Activated T-helper 17 cell treated with anti-CD3 and anti-CD28 coated beads, Interleukin-2, amount 50 U/mL, for 72 hours (primary cell): ENCODE results near the gene ACACB. TPM values are rescaled to one million over a fixed set of nuclear protein-coding genes. Genes with fewer than 3 reads are reported as not detected.

Experiments
- ATAC-seq: fragments of 150-1000 bp; cut with Tn5 transposase; replicated peaks from 2 replicates; pipeline ENCODE4 v1.10.0; 2021; ENCODE audit warnings: mild to moderate bottlenecking, moderate library complexity
- H3K27ac Mint-ChIP-seq: one replicate; pipeline ENCODE4 v1.8.0; 2022; ENCODE audit warnings: mixed read lengths
- H3K27me3 Mint-ChIP-seq: one replicate; pipeline ENCODE4 v1.8.0; 2022; ENCODE audit warnings: mixed read lengths
- H3K36me3 Mint-ChIP-seq: one replicate; pipeline ENCODE4 v1.8.0; 2022; ENCODE audit warnings: low read depth, mild to moderate bottlenecking, mixed read lengths
- H3K4me1 Mint-ChIP-seq: one replicate; pipeline ENCODE4 v1.8.0; 2022; ENCODE audit warnings: mixed read lengths
- H3K4me3 Mint-ChIP-seq: one replicate; pipeline ENCODE4 v1.8.0; 2022; ENCODE audit warnings: mild to moderate bottlenecking, mixed read lengths
- H3K9me3 Mint-ChIP-seq: one replicate; pipeline ENCODE4 v1.8.0; 2022; ENCODE audit warnings: mixed read lengths
- total RNA-seq, 2 donors: library from RNA; stranded (reverse); gene quantifications; one replicate each; pipeline ENCODE4 v1.2.3, GENCODE V29; 2022

ACACB gene
- total RNA-seq = 10 to 100 TPM in 1 of 2 donors, 1 to 10 TPM in 1; 7.4 to 17.3 TPM

- Mint-ChIP-seq H3K27me3 (no peaks in the 10 kb centered on the region), H3K4me3 (no peak within 1 kb of the TSS), H3K27ac (no peak within 1 kb of the TSS), H3K9me3 (no peaks in the 10 kb centered on the region), H3K36me3 (peaks cover under 1% of the 10 kb centered on the region), H3K4me1 (peaks cover 15% of the 10 kb centered on the region)
- no peak for ATAC-seq
Observed at GRCh38 chr12:109115758-109116610, at the start of gene ACACB. Gene ACACB (plus strand): TSS chr12:109116587. CDS start chr12:109139406, 22,819 bp downstream.

- Mint-ChIP-seq H3K4me3 (no peak overlapping the region), H3K9me3 (no peaks in the 10 kb centered on the region), H3K27me3 (no peaks in the 10 kb centered on the region), H3K27ac (no peak overlapping the region), H3K36me3 (peaks cover 73% of the 10 kb centered on the region), H3K4me1 (no peaks in the 10 kb centered on the region)
- no peak for ATAC-seq
Observed at GRCh38 chr12:109069307-109070271, 46.8 kb upstream of the ACACB start.

- ATAC-seq = no peak
- H3K9me3 Mint-ChIP-seq = no peaks in the 10 kb centered on the region
- H3K27ac Mint-ChIP-seq = no peak overlapping the region
- H3K4me1 Mint-ChIP-seq = no peaks in the 10 kb centered on the region
- H3K36me3 Mint-ChIP-seq = peaks cover 87% of the 10 kb centered on the region
- H3K4me3 Mint-ChIP-seq = no peak overlapping the region
- H3K27me3 Mint-ChIP-seq = no peaks in the 10 kb centered on the region
Observed at GRCh38 chr12:109074866-109075265, 41.5 kb upstream of the ACACB start.

GRCh38 chr12:109082751-109083150, 33.6 kb upstream of the ACACB start:
- peaks cover 80% of the 10 kb centered on the region for H3K36me3 Mint-ChIP-seq
- no peaks in the 10 kb centered on the region for H3K27me3 Mint-ChIP-seq
- no peaks in the 10 kb centered on the region for H3K4me1 Mint-ChIP-seq
- H3K9me3 Mint-ChIP-seq = no peaks in the 10 kb centered on the region
- no peak overlapping the region for H3K27ac Mint-ChIP-seq
- ATAC-seq = no peak
- H3K4me3 Mint-ChIP-seq = no peak overlapping the region

- H3K4me3 Mint-ChIP-seq = no peak overlapping the region
- no peaks in the 10 kb centered on the region for H3K4me1 Mint-ChIP-seq
- no peaks in the 10 kb centered on the region for H3K27me3 Mint-ChIP-seq
- H3K27ac Mint-ChIP-seq = no peak overlapping the region
- ATAC-seq = no peak
- peaks cover 83% of the 10 kb centered on the region for H3K36me3 Mint-ChIP-seq
- no peaks in the 10 kb centered on the region for H3K9me3 Mint-ChIP-seq
Observed at GRCh38 chr12:109084425-109084824, 32.0 kb upstream of the ACACB start.

GRCh38 chr12:109085590-109085989, 30.8 kb upstream of the ACACB start:
- H3K27ac Mint-ChIP-seq = no peak overlapping the region
- ATAC-seq = no peak
- no peaks in the 10 kb centered on the region for H3K9me3 Mint-ChIP-seq
- no peaks in the 10 kb centered on the region for H3K27me3 Mint-ChIP-seq
- H3K4me3 Mint-ChIP-seq = no peak overlapping the region
- no peaks in the 10 kb centered on the region for H3K4me1 Mint-ChIP-seq
- H3K36me3 Mint-ChIP-seq = peaks cover 83% of the 10 kb centered on the region

GRCh38 chr12:109087250-109087649, 29.1 kb upstream of the ACACB start:
- H3K36me3 Mint-ChIP-seq = peaks cover 73% of the 10 kb centered on the region
- no peak for ATAC-seq
- no peaks in the 10 kb centered on the region for H3K27me3 Mint-ChIP-seq
- no peak overlapping the region for H3K4me3 Mint-ChIP-seq
- H3K27ac Mint-ChIP-seq = no peak overlapping the region
- peaks cover 7% of the 10 kb centered on the region for H3K4me1 Mint-ChIP-seq
- no peaks in the 10 kb centered on the region for H3K9me3 Mint-ChIP-seq

- H3K36me3 Mint-ChIP-seq = peaks cover 57% of the 10 kb centered on the region
- H3K27me3 Mint-ChIP-seq = no peaks in the 10 kb centered on the region
- H3K9me3 Mint-ChIP-seq = no peaks in the 10 kb centered on the region
- no peak for ATAC-seq
- H3K4me3 Mint-ChIP-seq = no peak overlapping the region
- peak overlapping the region; percentile 47 for H3K27ac Mint-ChIP-seq
- peaks cover 12% of the 10 kb centered on the region for H3K4me1 Mint-ChIP-seq
Observed at GRCh38 chr12:109088818-109089217, 27.6 kb upstream of the ACACB start.

GRCh38 chr12:109089683-109090082, 26.7 kb upstream of the ACACB start:
- peak overlapping the region; percentile 47 for H3K27ac Mint-ChIP-seq

GRCh38 chr12:109092497-109093021, 23.8 kb upstream of the ACACB start:
- Mint-ChIP-seq H3K4me3 (peak overlapping the region; percentile 95), H3K4me1 (peaks cover 12% of the 10 kb centered on the region), H3K9me3 (no peaks in the 10 kb centered on the region), H3K27ac (peak overlapping the region; percentile 88), H3K27me3 (no peaks in the 10 kb centered on the region), H3K36me3 (peaks cover 33% of the 10 kb centered on the region)
- no peak for ATAC-seq

More at GRCh38 chr12:109089683-109090082, 26.7 kb upstream of the ACACB start:
- no peaks in the 10 kb centered on the region for H3K9me3 Mint-ChIP-seq
- ATAC-seq = no peak
- no peak overlapping the region for H3K4me3 Mint-ChIP-seq
- H3K4me1 Mint-ChIP-seq = peaks cover 12% of the 10 kb centered on the region
- H3K27me3 Mint-ChIP-seq = no peaks in the 10 kb centered on the region
- peaks cover 55% of the 10 kb centered on the region for H3K36me3 Mint-ChIP-seq

GRCh38 chr12:109093022-109093918, 23.1 kb upstream of the ACACB start, which contains the start of gene ALKBH2:
Gene ALKBH2 (minus strand): TSS chr12:109093472. CDS start chr12:109092786, 686 bp downstream.
- peak; percentile 77 for ATAC-seq
- Mint-ChIP-seq H3K27me3 (no peaks in the 10 kb centered on the region), H3K36me3 (peaks cover 32% of the 10 kb centered on the region), H3K27ac (peak within 1 kb of the TSS; percentile 88), H3K9me3 (no peaks in the 10 kb centered on the region), H3K4me1 (peaks cover 12% of the 10 kb centered on the region), H3K4me3 (peak within 1 kb of the TSS; percentile 95)

GRCh38 chr12:109097140-109097434, 19.3 kb upstream of the ACACB start:
- Mint-ChIP-seq H3K4me1 (peaks cover 25% of the 10 kb centered on the region), H3K36me3 (peaks cover 39% of the 10 kb centered on the region), H3K9me3 (no peaks in the 10 kb centered on the region), H3K27ac (no peak overlapping the region), H3K4me3 (peak overlapping the region; percentile 89), H3K27me3 (no peaks in the 10 kb centered on the region)
- ATAC-seq = no peak

GRCh38 chr12:109097435-109098182, 18.8 kb upstream of the ACACB start, which contains the start of gene UNG:
Gene UNG (plus strand): TSS chr12:109097597. CDS start chr12:109097680, 83 bp downstream.
- Mint-ChIP-seq H3K36me3 (peaks cover 44% of the 10 kb centered on the region), H3K4me1 (peaks cover 20% of the 10 kb centered on the region), H3K27me3 (no peaks in the 10 kb centered on the region), H3K9me3 (no peaks in the 10 kb centered on the region), H3K4me3 (peak within 1 kb of the TSS; percentile 89), H3K27ac (peak within 1 kb of the TSS; percentile 83)
- peak; percentile 94 for ATAC-seq
